HCT116 (cell line): Measurements from ENCODE around the gene PRKCA.

Experiments
- ATF3 ChIP-seq: IDR thresholded peaks from 2 replicates; pipeline ENCODE4 v1.6.1; 2012
- CBX3 ChIP-seq: IDR thresholded peaks from 2 replicates; pipeline ENCODE4 v1.6.1; 2012; ENCODE audit warnings: low read depth
- CEBPB ChIP-seq: IDR thresholded peaks from 2 replicates; pipeline ENCODE4 v1.6.1; 2012; ENCODE audit warnings: low read depth
- CTCF ChIP-seq, 3 experiments: fragments of 200-600 bp in 1 of 3; sonication (generic) in 1 of 3; IDR thresholded peaks in 2 of 3; conservative IDR thresholded peaks in 1 of 3; 2 replicates each; pipeline ENCODE4 v1.5.1; 2012 to 2017; ENCODE audit warnings: low read depth in 2 of 3, low read length in 2 of 3, antibody characterized with exemption in 1 of 3, borderline replicate concordance in 1 of 3, control low read depth in 1 of 3, mild to moderate bottlenecking in 1 of 3, mixed read lengths in 1 of 3, mixed run types in 1 of 3, moderate library complexity in 1 of 3; ENCODE audit not compliant: insufficient read depth in 1 of 3
- JUND ChIP-seq: IDR thresholded peaks from 2 replicates; pipeline ENCODE4 v1.6.1; 2012
- POLR2A ChIP-seq: IDR thresholded peaks from 2 replicates; pipeline ENCODE4 v1.7.0; 2011; ENCODE audit warnings: borderline replicate concordance; ENCODE audit not compliant: insufficient read depth, insufficient read length; ENCODE audit errors: extremely low read depth
- POLR2AphosphoS5 ChIP-seq: IDR thresholded peaks from 2 replicates; pipeline ENCODE4 v1.6.1; 2011; ENCODE audit warnings: mild to moderate bottlenecking, low read depth, low read length, moderate library complexity
- REST ChIP-seq: IDR thresholded peaks from 2 replicates; pipeline ENCODE4 v1.6.1; 2012; ENCODE audit warnings: low read depth
- SIN3A ChIP-seq: IDR thresholded peaks from 2 replicates; pipeline ENCODE4 v1.6.1; 2012; ENCODE audit warnings: low read depth
- SP1 ChIP-seq: IDR thresholded peaks from 2 replicates; pipeline ENCODE4 v1.6.1; 2012; ENCODE audit warnings: low read depth
- ZBTB33 ChIP-seq: IDR thresholded peaks from 2 replicates; pipeline ENCODE4 v1.6.1; 2011; ENCODE audit warnings: mild to moderate bottlenecking, low read length, moderate library complexity; ENCODE audit not compliant: insufficient replicate concordance; ENCODE audit errors: extremely low read depth

- TF ChIP-seq POLR2AphosphoS5, result no peak
- no peak for TF ChIP-seq CTCF (IDR thresholded peaks at IDR 0.05 in 2 of 3, conservative IDR thresholded peaks at IDR 0.05 in 1 of 3; ENCODE audit: borderline replicate concordance in 1 of 3, insufficient read depth in 1 of 3, low read depth in 2 of 3, low read length in 2 of 3)
- TF ChIP-seq ZBTB33, result no peak
- no peak for TF ChIP-seq SIN3A
- TF ChIP-seq CBX3, result no peak
- no peak for TF ChIP-seq POLR2A
- no peak for TF ChIP-seq ATF3
- no peak for TF ChIP-seq CEBPB
- TF ChIP-seq JUND, result no peak
- TF ChIP-seq SP1, result no peak
- no peak for TF ChIP-seq REST
Measured at GRCh38 chr17:66580956-66581391, 278.6 kb downstream of the PRKCA start.
